Thyroid gland (tissue), 4 donors: ENCODE results near the gene ESRRA. TPM values are rescaled to one million over a fixed set of nuclear protein-coding genes. Genes with fewer than 3 reads are reported as not detected.
A peak's percentile ranks its signal among the peaks of the same experiment; 100 is the strongest.

Experiments used
- DNase-seq, 2 donors: peaks; one replicate each; pipeline ENCODE4 v3.0.0-alpha.2; 2019
- H3K27ac ChIP-seq, 3 donors: fragments of 200-600 bp; sonication (generic); 1 replicate in 2 of 3; 2 replicates in 1 of 3; pipeline ENCODE4 v1.5.1; 2016 to 2019; ENCODE audit warnings: mild to moderate bottlenecking in 1 of 3, moderate library complexity in 1 of 3
- H3K27me3 ChIP-seq: fragments of 200-600 bp; sonication (generic); one replicate; pipeline ENCODE4 v1.5.1; 2019
- H3K36me3 ChIP-seq, 2 donors: fragments of 200-600 bp; sonication (generic); one replicate each; pipeline ENCODE4 v1.5.1; 2016 to 2019
- H3K4me1 ChIP-seq, 2 donors: fragments of 200-600 bp; sonication (generic); one replicate each; pipeline ENCODE4 v1.5.1; 2017 to 2019
- H3K4me3 ChIP-seq, 3 donors: fragments of 200-600 bp; sonication (generic); replicated peaks in 1 of 3; 1 replicate in 2 of 3; 2 replicates in 1 of 3; pipeline ENCODE4 v1.5.1; 2016; ENCODE audit warnings: mild to moderate bottlenecking in 1 of 3
- H3K9me3 ChIP-seq: fragments of 200-600 bp; sonication (generic); one replicate; pipeline ENCODE4 v1.5.1; 2017
- POLR2A ChIP-seq, 2 donors: fragments of 450-650 bp; IDR thresholded peaks; one replicate each; pipeline ENCODE4 v1.6.1; 2017; ENCODE audit warnings: antibody characterized with exemption in 2 of 2, mild to moderate bottlenecking in 2 of 2, moderate library complexity in 1 of 2
- WGBS, 2 donors: methylation state at CpG; one replicate each; pipeline ENCODE4 v1.1.5; 2017; 5-methylcytosine and 5-hydroxymethylcytosine counted together
- intact Hi-C: fragments of 100-400 bp; cut with DNase I; formaldehyde crosslinking; loops from one replicate; pipeline ENCODE4 v1.15.1; 2023
- total RNA-seq, 4 donors: library from RNA; depleted of rRNA; stranded (reverse); fragments of >200 nt; gene quantifications; one replicate each; pipeline ENCODE4 v1.2.3, GENCODE V29; 2016
- TF ChIP-seq, protein P1 (sequence below), 6 experiments: fragments of 200-600 bp in 3 of 6; fragments of 450-650 bp in 3 of 6; sonication (generic) in 3 of 6; IDR thresholded peaks; one replicate each; pipeline ENCODE4 v1.5.1; 2016 to 2019; ENCODE audit warnings: antibody characterized with exemption in 6 of 6, mild to moderate bottlenecking in 2 of 6, inconsistent platforms in 1 of 6, moderate library complexity in 1 of 6

The ESRRA gene
- total RNA-seq, 4 donors from 2014 or later, result 42.8 to 71.6 (median 58.3) TPM

DNA sequence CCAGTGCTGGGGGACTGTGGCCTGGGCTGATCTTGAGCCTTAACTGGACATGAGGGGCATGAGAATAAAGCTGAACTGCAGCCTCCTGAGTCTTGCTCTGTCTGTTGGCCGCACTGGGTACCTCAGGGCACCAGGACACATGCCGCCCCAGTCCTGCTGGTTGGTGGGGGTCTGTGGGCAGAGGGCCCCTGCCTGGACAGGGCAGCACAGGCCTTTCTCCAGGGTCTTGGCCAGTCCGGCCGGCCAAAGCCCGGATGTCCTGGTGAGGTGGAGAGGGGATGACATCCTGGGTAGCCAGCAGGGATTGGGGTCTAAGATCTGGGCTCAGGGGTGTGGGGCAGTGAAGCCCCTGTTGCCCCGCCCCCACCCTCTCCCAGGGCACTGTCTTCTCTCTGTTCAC, 52.1 kb downstream of the ESRRA start:
- DNase-seq, result no peak
- 86 to 98% methylated on average over 5 to 6 of the region's 6 CpGs for WGBS, 2 donors
- no peak for TF ChIP-seq POLR2A (IDR thresholded peaks at IDR 0.05)
- TF ChIP-seq, protein P1, sequence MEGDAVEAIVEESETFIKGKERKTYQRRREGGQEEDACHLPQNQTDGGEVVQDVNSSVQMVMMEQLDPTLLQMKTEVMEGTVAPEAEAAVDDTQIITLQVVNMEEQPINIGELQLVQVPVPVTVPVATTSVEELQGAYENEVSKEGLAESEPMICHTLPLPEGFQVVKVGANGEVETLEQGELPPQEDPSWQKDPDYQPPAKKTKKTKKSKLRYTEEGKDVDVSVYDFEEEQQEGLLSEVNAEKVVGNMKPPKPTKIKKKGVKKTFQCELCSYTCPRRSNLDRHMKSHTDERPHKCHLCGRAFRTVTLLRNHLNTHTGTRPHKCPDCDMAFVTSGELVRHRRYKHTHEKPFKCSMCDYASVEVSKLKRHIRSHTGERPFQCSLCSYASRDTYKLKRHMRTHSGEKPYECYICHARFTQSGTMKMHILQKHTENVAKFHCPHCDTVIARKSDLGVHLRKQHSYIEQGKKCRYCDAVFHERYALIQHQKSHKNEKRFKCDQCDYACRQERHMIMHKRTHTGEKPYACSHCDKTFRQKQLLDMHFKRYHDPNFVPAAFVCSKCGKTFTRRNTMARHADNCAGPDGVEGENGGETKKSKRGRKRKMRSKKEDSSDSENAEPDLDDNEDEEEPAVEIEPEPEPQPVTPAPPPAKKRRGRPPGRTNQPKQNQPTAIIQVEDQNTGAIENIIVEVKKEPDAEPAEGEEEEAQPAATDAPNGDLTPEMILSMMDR (IDR thresholded peaks at IDR 0.05), result no peak
- Histone ChIP-seq H3K27ac (no peak overlapping the region), H3K27me3 (no peaks in the 10 kb centered on the region), H3K36me3 (peaks cover 9 to 16% of the 10 kb centered on the region in 2 donors), H3K4me1 (peaks cover 23 to 29% of the 10 kb centered on the region in 2 donors), H3K9me3 (no peaks in the 10 kb centered on the region), H3K4me3 (no peak overlapping the region)
- intact Hi-C loops, result no loop called here

DNA sequence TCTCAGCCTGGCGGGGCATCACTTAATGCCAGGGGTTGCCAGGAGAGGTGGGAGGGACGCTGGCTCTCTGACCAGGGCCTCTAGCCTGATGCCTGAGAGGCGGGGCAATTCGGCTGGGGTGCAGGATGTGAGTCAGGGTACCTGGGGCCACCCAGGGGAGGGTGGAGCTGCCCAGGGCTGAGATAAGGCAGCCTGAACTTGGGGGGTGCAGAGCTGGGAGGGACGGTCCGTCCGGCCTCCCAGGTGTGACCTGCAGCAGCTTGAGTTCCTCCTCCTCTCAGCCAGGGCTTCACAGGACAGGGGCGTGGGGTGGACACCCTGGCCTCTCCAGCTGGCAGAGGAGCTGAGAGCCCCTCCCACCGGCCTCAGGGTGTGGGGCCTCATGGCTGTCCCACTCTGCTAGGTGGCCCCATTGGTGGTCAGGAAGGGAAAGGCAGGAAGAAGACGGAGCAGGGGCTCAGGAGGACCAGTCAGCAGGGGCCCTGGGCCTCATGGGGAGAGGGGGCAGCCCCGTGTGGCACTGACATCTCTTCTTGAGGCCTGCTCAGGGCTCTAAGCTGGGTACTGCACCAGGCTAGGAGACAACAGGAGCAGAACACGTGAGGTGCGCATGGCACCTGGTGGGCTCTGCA, 52.7 kb downstream of the ESRRA start:
- Histone ChIP-seq H3K9me3 (no peaks in the 10 kb centered on the region), H3K27ac (peak overlapping the region in 2 of 3 donors; percentile 82 to 84), H3K27me3 (no peaks in the 10 kb centered on the region), H3K4me1 (peaks cover 23 to 29% of the 10 kb centered on the region in 2 donors), H3K36me3 (peaks cover 9 to 19% of the 10 kb centered on the region in 2 donors), H3K4me3 (no peak overlapping the region)
- intact Hi-C loops, result no loop called here
- WGBS, 2 donors, result 51 to 61% methylated on average over 2 to 12 of the region's 13 CpGs
- DNase-seq, result no peak
- TF ChIP-seq, protein P1 (IDR thresholded peaks at IDR 0.05), result no peak
- TF ChIP-seq POLR2A (IDR thresholded peaks at IDR 0.05), result no peak

DNA sequence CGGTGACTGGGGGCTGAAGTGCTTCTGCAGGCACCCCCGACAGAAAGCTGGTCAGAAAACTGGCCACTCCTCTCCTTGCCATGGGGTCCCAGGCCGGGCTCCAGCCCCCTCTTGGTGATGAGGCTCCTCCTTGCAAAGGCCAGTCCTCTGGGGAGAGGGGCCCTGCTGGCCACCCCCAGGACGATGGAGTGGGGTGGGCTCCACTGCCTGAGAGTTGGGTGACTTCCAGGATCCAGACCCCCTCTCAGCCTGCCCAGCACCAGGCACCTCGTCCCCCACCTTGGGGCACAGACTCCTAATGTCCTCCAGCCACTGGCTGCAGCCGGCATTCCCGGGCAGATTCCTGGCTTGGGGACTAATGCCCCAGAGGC, 53.2 kb downstream of the ESRRA start:
- H3K36me3 ChIP-seq, result peaks cover 9 to 23% of the 10 kb centered on the region in 2 donors
- no peak for DNase-seq
- WGBS, 2 donors, result 33% methylated on average over 1 of the region's 7 CpGs; no CpG with 5 or more reads in 1 of the 2 donors
- H3K4me3 ChIP-seq, result peak overlapping the region; percentile 12 to 87 (median 51)
- TF ChIP-seq, protein P1 (IDR thresholded peaks at IDR 0.05), result no peak
- no peak for TF ChIP-seq POLR2A (IDR thresholded peaks at IDR 0.05)
- peaks cover 23 to 29% of the 10 kb centered on the region in 2 donors for H3K4me1 ChIP-seq
- peak overlapping the region; percentile 78 to 84 (median 82) for H3K27ac ChIP-seq
- no peaks in the 10 kb centered on the region for H3K9me3 ChIP-seq
- no peaks in the 10 kb centered on the region for H3K27me3 ChIP-seq
- intact Hi-C loops, result no loop called here

DNA sequence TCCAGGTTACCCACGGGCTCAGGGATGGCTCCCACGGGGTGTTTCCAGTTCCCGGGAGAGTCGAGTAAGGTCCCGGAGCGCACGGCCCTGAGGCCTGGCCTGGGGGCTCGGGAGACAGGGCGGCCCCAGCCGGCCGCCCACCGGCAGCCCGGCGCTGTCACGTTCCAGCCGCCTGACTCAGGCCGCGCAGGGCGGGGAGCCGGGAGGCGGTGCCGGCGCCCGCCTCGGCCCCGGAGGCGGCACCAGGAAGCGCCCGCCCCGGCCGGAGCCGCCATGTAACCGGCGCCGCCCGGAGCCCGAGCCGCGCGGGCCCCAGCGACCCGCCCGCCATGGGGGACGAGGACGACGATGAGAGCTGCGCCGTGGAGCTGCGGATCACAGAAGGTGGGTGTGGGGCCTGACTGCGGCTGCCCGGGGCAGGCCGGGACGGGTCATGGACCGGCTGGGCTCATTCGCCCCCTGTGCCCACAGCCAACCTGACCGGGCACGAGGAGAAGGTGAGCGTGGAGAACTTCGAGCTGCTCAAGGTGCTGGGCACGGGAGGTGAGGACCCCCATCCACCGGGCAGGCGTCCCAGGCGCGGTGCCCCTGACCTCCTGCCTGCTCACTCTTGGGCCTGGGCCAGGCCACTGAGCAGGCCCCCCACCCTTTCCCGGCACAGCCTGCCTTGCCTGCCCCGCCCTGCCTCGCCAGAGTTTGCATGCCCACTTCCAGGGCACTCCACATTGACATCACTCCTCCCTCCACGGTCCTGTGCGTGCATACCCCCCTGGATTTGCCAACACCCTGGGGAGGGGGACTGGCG, 53.8 kb downstream of the ESRRA start, which contains the start of gene RPS6KA4:
Gene RPS6KA4, plus strand, starts transcription at position 256 of the 805 bp plus-strand sequence. Its CDS starts 74 bp downstream, at position 330.
- peak within 1 kb of the TSS; percentile 78 to 84 (median 82) for H3K27ac ChIP-seq
- peak in 1 of 2 donors; percentile 76 for TF ChIP-seq POLR2A (IDR thresholded peaks at IDR 0.05)
- TF ChIP-seq, protein P1 (IDR thresholded peaks at IDR 0.05), result peak in 1 of 6 experiments; percentile 10
- peak within 1 kb of the TSS; percentile 69 to 87 (median 79) for H3K4me3 ChIP-seq
- DNase-seq, result peak; percentile 58 to 65
- intact Hi-C loops, result no loop called here
- H3K36me3 ChIP-seq, result peaks cover 12 to 28% of the 10 kb centered on the region in 2 donors
- peaks cover 23 to 29% of the 10 kb centered on the region in 2 donors for H3K4me1 ChIP-seq
- WGBS, 2 donors, result 0 to 2% methylated on average over 8 to 9 of the region's 70 CpGs
- no peaks in the 10 kb centered on the region for H3K27me3 ChIP-seq
- H3K9me3 ChIP-seq, result no peaks in the 10 kb centered on the region
